ENCODE measurements around the gene TMC1.

Gene TMC1

DNA sequence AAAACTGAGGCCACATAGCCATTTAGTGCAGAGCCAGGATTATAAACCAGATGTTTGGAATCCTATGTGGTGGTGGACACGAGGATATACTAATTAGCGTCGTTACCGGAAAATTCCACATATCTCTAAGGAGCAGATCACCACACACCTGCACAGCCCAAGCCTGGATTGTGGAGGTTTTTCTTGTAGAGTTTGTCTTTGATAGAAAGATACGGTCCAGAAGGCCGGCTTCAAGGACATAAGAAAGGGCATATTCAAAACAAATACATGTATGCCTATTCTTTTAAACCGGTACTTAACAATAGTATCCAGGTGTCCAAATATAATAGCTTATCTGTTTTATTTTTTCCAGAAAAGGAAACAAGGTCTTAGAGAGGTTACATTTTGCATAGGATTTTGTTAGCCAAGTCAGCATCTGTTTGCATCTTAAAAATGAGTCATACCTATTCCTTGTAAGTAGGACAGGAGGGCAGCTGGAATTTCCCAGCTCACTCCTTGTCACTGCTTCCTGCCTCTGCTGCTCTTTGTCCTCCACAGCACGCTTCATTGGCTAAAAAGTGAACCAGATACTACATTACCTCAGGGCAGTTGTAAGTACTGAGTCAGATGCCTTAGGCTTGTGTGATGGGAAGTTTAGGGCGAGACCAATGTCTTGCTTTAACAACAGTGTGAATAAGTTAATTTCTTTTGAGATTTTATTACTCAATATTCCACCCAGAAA lies 3.6 kb downstream of the TMC1 start:
- peak; percentile 3 for DNase-seq (ENCODE audit: low read depth)
- no peak for TF ChIP-seq MYC (IDR thresholded peaks at IDR 0.05; ENCODE audit: low read depth, low read length)
- TF ChIP-seq, protein P1, sequence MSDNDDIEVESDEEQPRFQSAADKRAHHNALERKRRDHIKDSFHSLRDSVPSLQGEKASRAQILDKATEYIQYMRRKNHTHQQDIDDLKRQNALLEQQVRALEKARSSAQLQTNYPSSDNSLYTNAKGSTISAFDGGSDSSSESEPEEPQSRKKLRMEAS (IDR thresholded peaks at IDR 0.05; ENCODE audit: low read depth, low read length): no peak
- TF ChIP-seq, protein P2, sequence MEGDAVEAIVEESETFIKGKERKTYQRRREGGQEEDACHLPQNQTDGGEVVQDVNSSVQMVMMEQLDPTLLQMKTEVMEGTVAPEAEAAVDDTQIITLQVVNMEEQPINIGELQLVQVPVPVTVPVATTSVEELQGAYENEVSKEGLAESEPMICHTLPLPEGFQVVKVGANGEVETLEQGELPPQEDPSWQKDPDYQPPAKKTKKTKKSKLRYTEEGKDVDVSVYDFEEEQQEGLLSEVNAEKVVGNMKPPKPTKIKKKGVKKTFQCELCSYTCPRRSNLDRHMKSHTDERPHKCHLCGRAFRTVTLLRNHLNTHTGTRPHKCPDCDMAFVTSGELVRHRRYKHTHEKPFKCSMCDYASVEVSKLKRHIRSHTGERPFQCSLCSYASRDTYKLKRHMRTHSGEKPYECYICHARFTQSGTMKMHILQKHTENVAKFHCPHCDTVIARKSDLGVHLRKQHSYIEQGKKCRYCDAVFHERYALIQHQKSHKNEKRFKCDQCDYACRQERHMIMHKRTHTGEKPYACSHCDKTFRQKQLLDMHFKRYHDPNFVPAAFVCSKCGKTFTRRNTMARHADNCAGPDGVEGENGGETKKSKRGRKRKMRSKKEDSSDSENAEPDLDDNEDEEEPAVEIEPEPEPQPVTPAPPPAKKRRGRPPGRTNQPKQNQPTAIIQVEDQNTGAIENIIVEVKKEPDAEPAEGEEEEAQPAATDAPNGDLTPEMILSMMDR (IDR thresholded peaks at IDR 0.05; ENCODE audit: low read depth, low read length): no peak
- no peak for TF ChIP-seq POLR2A (IDR thresholded peaks at IDR 0.05; ENCODE audit: extremely low read depth, insufficient read length)

DNA sequence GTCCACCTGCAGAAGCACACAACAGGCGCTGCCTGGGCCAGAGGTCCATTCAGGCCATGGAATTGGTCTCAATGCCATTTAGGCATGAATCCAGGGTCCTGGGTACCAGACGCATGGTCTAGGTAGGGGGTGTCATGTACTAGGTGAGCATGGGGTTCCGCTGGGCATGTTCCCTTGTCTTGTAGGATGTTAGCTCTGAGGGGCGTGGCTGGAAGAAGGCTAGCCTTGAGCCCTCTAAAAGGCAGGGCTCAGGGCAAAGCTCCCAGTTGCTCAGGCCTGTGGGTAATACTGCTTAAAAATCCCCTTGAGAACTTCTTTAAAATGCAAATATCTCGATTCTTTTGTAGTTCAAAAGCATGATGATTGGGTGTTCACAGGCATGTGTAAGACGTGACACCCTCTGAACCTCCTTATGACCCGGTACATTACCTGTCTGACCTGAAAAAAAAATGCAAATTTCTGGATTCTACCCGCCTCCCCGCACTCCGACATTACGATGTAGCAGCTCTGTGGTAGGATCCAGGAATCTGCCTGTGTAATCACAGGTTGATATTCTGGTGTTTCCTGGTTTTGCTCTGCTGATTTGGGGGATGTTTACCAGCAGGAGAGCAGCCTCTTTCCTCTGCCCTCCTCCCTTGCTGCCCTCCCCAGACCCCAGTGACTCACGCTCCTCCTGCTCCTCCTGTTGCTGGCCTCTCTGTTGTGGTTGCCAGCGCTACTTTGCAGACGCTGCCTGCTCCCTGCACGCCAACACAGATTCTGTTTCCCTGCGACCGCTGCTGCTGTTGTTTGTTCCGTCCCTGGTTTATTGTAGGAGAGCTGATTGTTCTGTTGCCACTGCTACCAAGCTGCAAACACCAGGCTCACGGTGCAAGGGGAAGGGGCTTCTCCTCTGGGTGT lies 5.7 kb downstream of the TMC1 start:
- peak; percentile 88 for DNase-seq (ENCODE audit: low read depth)
- TF ChIP-seq POLR2A (IDR thresholded peaks at IDR 0.05; ENCODE audit: extremely low read depth, insufficient read length) (no peak), MYC (IDR thresholded peaks at IDR 0.05; ENCODE audit: low read depth, low read length) (no peak)
- TF ChIP-seq, protein P1 (IDR thresholded peaks at IDR 0.05; ENCODE audit: low read depth, low read length): no peak
- TF ChIP-seq, protein P2 (IDR thresholded peaks at IDR 0.05; ENCODE audit: low read depth, low read length): no peak
- peak overlapping the region; percentile 56 for H3K4me3 ChIP-seq (ENCODE audit: low read depth, low read length)

More for the DNA sequence above, 3.6 kb downstream of the TMC1 start:
- H3K4me3 ChIP-seq (ENCODE audit: low read depth, low read length): no peak overlapping the region

DNA sequence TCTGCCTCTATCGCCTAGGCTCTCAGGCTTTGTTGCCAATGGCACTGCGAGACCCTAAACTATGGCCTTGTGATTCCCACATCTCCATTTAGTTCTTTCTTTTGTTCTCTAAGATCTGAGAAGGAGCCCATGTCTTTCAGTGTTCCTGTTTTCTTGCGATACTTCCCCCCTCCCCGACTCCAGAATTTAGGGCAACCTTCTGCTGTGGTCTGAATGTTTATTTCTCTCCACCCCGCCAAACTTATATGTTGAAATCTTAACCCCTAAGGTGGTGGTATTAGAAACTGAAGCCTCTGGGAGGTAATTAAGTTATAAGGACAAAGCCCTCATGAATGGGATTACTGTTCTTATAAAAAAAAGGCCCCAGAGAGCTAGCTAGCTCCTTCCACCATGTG lies 6.4 kb downstream of the TMC1 start:
- TF ChIP-seq POLR2A (IDR thresholded peaks at IDR 0.05; ENCODE audit: extremely low read depth, insufficient read length) (no peak), MYC (IDR thresholded peaks at IDR 0.05; ENCODE audit: low read depth, low read length) (no peak)
- TF ChIP-seq, protein P1 (IDR thresholded peaks at IDR 0.05; ENCODE audit: low read depth, low read length): no peak
- TF ChIP-seq, protein P2 (IDR thresholded peaks at IDR 0.05; ENCODE audit: low read depth, low read length): no peak
- peak; percentile 61 for DNase-seq (ENCODE audit: low read depth)
- H3K4me3 ChIP-seq (ENCODE audit: low read depth, low read length): peak overlapping the region; percentile 56

DNA sequence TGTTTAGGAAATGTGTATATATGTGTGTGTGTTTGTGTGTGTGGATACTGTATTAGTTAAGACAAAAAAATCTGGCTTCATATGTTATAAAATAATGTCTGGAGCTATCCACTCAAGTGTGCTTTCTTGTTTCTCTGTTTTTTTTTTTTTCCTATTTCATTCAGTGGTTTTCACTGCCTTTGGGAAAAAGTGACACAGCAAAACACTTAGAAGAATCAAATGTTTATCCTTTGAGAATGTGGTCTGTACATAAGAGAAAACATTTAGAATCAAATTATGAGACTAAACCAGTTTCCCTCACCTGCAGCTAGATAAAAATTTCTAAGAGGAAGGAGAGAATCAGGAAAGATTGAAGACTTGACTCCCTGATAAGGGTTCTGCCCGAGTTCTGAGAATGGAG lies 8.1 kb downstream of the TMC1 start:
- no peak for DNase-seq (ENCODE audit: low read depth)
- TF ChIP-seq, protein P2 (IDR thresholded peaks at IDR 0.05; ENCODE audit: low read depth, low read length): no peak
- no peak overlapping the region for H3K4me3 ChIP-seq (ENCODE audit: low read depth, low read length)

DNA sequence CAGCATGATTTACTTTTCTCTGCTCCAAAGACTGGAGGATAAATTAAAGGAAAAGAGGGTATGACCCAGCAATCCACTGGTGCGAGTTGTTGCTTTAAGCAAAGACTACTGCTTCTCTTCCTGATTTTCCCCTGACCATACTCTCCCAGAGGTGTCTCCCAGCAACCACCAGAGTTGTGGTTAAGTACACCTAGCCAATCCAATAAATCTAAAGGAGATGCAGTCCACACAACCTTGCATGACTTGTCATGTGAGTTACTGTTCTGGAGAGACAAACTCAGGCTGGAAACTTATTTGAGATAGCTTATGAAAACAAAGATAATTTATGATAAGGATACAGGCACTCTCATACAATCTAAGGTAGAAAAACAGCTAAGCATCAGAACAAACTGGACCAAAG lies 11.9 kb downstream of the TMC1 start:
- DNase-seq (ENCODE audit: low read depth): no peak
- TF ChIP-seq, protein P1 (IDR thresholded peaks at IDR 0.05; ENCODE audit: low read depth, low read length): no peak
- TF ChIP-seq POLR2A (IDR thresholded peaks at IDR 0.05; ENCODE audit: extremely low read depth, insufficient read length) (no peak), MYC (IDR thresholded peaks at IDR 0.05; ENCODE audit: low read depth, low read length) (no peak)
- TF ChIP-seq, protein P2 (IDR thresholded peaks at IDR 0.05; ENCODE audit: low read depth, low read length): no peak
- no peak overlapping the region for H3K4me3 ChIP-seq (ENCODE audit: low read depth, low read length)

All from NB4 (cell line).